Measurements from ENCODE around the gene VPS45.

DNA sequence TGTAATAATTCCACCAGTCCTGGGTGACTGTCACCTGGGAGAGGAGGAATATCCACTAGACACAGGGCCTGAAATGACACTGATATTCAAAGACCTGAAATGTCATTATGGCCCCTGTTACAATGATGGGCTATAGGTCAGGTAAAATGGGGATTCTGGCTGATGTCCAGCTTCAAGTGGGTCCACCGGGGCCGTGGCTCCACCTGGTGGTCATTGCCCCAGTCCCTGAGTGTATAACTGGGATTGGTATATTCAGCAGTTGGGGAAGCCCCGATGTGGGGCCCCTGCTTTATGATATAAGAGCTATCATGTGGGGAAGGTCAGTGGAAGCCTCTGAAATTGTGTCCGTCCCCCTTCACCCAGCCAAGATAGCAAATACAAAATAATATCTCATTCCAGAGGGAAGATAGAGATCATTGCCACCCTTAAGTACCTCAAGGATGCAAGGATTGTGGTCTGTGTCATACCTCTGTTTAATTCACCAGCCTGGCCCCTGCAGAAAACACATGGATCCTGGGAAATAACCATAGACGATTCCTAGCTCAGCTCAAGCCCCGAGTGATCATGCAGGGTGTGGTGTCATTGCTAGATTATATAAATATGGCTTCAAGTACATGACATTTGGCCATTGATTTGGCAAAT is 101.5 kb downstream of the VPS45 start:
- TF ChIP-seq POLR2A (IDR thresholded peaks at IDR 0.05; ENCODE audit: low read length) = no peak
- TF ChIP-seq GATA1 (IDR thresholded peaks at IDR 0.05; ENCODE audit: low read depth, low read length) = no peak

All from erythroblast (primary cell).